ENCODE measurements around the gene TET1. TPM values are rescaled to one million over a fixed set of nuclear protein-coding genes. Genes with fewer than 3 reads are reported as not detected.
A peak's percentile ranks its signal among the peaks of the same experiment; 100 is the strongest.

TET1 gene
- total and polyA plus RNA-seq, 9 of the 15 experiments (the other 6 are each of a cell fraction or from before 2014, with no cell fraction given): 2.6 to 21.3 (median 11.6) TPM

GRCh38 chr10:68603766-68604165, 43.6 kb downstream of the TET1 start:
- H4K20me1 ChIP-seq (replicated peaks; ENCODE audit: control insufficient read depth, insufficient read depth, low read length): 0 out of 2 replicates have a peak, but pooled peaks cover 4% of the 10 kb centered on the region
- intact Hi-C loops (cut with micrococcal nuclease): no loop called here
- DNase-seq (ENCODE audit: extremely low read depth in 1 of 4, low spot score in 3 of 4) (peak in 2 of 4 experiments; percentile 26 to 27), FAIRE-seq (no peak), ATAC-seq (no peak)
- H3K27me3 ChIP-seq (ENCODE audit: control insufficient read depth in 2 of 2, insufficient read depth in 2 of 2, low read length in 2 of 2): no peaks in the 10 kb centered on the region
- no peak overlapping the region for H2AFZ ChIP-seq (ENCODE audit: low read depth, low read length)
- H3K9ac ChIP-seq (ENCODE audit: insufficient read depth in 1 of 2, low read depth in 2 of 2, low read length in 2 of 2): no peak overlapping the region
- no peak overlapping the region for H3K27ac ChIP-seq (ENCODE audit: extremely low read depth, low read depth, low read length)
- H3K4me2 ChIP-seq (ENCODE audit: insufficient read depth, low read length): no peak overlapping the region
- no peak overlapping the region for H3K4me3 ChIP-seq
- ChIA-PET POLR2A (interaction anchor here (0.6 to 3.7 kb wide), 6 partner anchors 7 to 47 kb away, joined by 3 to 12 read pairs (median 4); no protein-coding TSS in a partner anchor), CTCF (ENCODE audit: low intra/inter-chr PET ratio) (no interaction called here)
- BruUV-seq (replicated peaks): no TSS peak
- in situ Hi-C loops (cut with MboI): no loop called here
- H3K36me3 ChIP-seq (ENCODE audit: control insufficient read depth, insufficient read depth, low read length): peaks cover 41% of the 10 kb centered on the region; the same call in 1 of the 3 replicates
- peaks cover 5% of the 10 kb centered on the region for H3K9me1 ChIP-seq (ENCODE audit: control insufficient read depth, insufficient read depth, low read length)
- no peaks in the 10 kb centered on the region for H3K9me3 ChIP-seq (replicated peaks; ENCODE audit: control insufficient read depth, insufficient read depth, low read depth, low read length)
- WGBS (ENCODE audit: insufficient coverage, low coverage, missing lambda C conversion rate): 88% methylated on average over 3 of the region's 3 CpGs
- peaks cover 16 to 19% of the 10 kb centered on the region in 2 experiments for H3K4me1 ChIP-seq (replicated peaks in 1 of 2; ENCODE audit: control insufficient read depth in 2 of 2, insufficient read depth in 2 of 2, low read length in 2 of 2)
- H3K79me2 ChIP-seq (ENCODE audit: control insufficient read depth, insufficient read depth, low read length): peaks cover 22% of the 10 kb centered on the region
- no peak for TF ChIP-seq ZNF583 (CRISPR knock-in tag; IDR thresholded peaks at IDR 0.05)
- no peak for TF ChIP-seq RAD51 (IDR thresholded peaks at IDR 0.05; ENCODE audit: borderline replicate concordance, low read depth)
- no peak for TF ChIP-seq ZNF232 (CRISPR knock-in tag; IDR thresholded peaks at IDR 0.05)
- no peak for TF ChIP-seq ZNF699 (CRISPR knock-in tag; IDR thresholded peaks at IDR 0.05; ENCODE audit: insufficient replicate concordance)
- TF ChIP-seq ZNF212 (CRISPR knock-in tag; IDR thresholded peaks at IDR 0.05): no peak
- TF ChIP-seq FOXJ3 (CRISPR knock-in tag; IDR thresholded peaks at IDR 0.05): no peak
- no peak for TF ChIP-seq TOE1 (IDR thresholded peaks at IDR 0.05; ENCODE audit: borderline replicate concordance)
- TF ChIP-seq TOE1 (CRISPR knock-in tag; IDR thresholded peaks at IDR 0.05; ENCODE audit: borderline replicate concordance, low read depth): no peak
- no peak for TF ChIP-seq RBBP5 (IDR thresholded peaks at IDR 0.05; ENCODE audit: borderline replicate concordance, insufficient read depth, low read length, poor library complexity, severe bottlenecking)
- TF ChIP-seq, protein P1, sequence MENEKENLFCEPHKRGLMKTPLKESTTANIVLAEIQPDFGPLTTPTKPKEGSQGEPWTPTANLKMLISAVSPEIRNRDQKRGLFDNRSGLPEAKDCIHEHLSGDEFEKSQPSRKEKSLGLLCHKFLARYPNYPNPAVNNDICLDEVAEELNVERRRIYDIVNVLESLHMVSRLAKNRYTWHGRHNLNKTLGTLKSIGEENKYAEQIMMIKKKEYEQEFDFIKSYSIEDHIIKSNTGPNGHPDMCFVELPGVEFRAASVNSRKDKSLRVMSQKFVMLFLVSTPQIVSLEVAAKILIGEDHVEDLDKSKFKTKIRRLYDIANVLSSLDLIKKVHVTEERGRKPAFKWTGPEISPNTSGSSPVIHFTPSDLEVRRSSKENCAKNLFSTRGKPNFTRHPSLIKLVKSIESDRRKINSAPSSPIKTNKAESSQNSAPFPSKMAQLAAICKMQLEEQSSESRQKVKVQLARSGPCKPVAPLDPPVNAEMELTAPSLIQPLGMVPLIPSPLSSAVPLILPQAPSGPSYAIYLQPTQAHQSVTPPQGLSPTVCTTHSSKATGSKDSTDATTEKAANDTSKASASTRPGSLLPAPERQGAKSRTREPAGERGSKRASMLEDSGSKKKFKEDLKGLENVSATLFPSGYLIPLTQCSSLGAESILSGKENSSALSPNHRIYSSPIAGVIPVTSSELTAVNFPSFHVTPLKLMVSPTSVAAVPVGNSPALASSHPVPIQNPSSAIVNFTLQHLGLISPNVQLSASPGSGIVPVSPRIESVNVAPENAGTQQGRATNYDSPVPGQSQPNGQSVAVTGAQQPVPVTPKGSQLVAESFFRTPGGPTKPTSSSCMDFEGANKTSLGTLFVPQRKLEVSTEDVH (IDR thresholded peaks at IDR 0.05; ENCODE audit: low read depth, partially characterized antibody): no peak
- TF ChIP-seq DMBX1 (CRISPR knock-in tag; IDR thresholded peaks at IDR 0.05; ENCODE audit: borderline replicate concordance): no peak
- no peak for TF ChIP-seq HNRNPK (IDR thresholded peaks at IDR 0.05; ENCODE audit: low read depth, low read length, poor library complexity, severe bottlenecking)
- no peak for TF ChIP-seq FUS (optimal IDR thresholded peaks at IDR 0.05; ENCODE audit: low read depth, low read length)
- no peak for TF ChIP-seq PCBP2 (IDR thresholded peaks at IDR 0.05; ENCODE audit: low read depth, low read length, poor library complexity, severe bottlenecking)
- no peak for TF ChIP-seq NFE2L1 (tag; IDR thresholded peaks at IDR 0.05; ENCODE audit: borderline replicate concordance, low read depth)
- TF ChIP-seq ZNF444 (CRISPR knock-in tag; IDR thresholded peaks at IDR 0.05): no peak
- no peak for TF ChIP-seq FOXM1 (IDR thresholded peaks at IDR 0.05; ENCODE audit: low read depth)
- no peak for TF ChIP-seq FOXM1 (CRISPR knock-in tag; IDR thresholded peaks at IDR 0.05; ENCODE audit: low read depth)
- TF ChIP-seq GABPB1 (CRISPR knock-in tag; IDR thresholded peaks at IDR 0.05): no peak
- no peak for TF ChIP-seq RBM39 (optimal IDR thresholded peaks at IDR 0.05; ENCODE audit: low read depth, low read length)
- TF ChIP-seq ZNF696 (CRISPR knock-in tag; conservative IDR thresholded peaks at IDR 0.05): no peak
- no peak for TF ChIP-seq E2F3 (CRISPR knock-in tag; IDR thresholded peaks at IDR 0.05)

Data from K562 (cell line).